Fibroblast of mammary gland (primary cell): ENCODE results near the gene GPRC5D.
A peak's percentile ranks its signal among the peaks of the same experiment; 100 is the strongest.

Experiments
- DNase-seq: peaks from one replicate; pipeline ENCODE4 v3.0.0-alpha.2; 2010; ENCODE audit warnings: low read depth
- H3K4me3 ChIP-seq: 2 replicates; pipeline ENCODE4 v1.5.1; 2011; ENCODE audit warnings: low read depth, mild to moderate bottlenecking, low read length, moderate library complexity; ENCODE audit not compliant: control insufficient read depth
- CTCF ChIP-seq: conservative IDR thresholded peaks from 2 replicates; pipeline ENCODE4 v1.5.1; 2011; ENCODE audit warnings: low read depth, low read length, inconsistent platforms; ENCODE audit not compliant: control insufficient read depth, insufficient read depth

GPRC5D gene

GRCh38 chr12:12958886-12959285, 6.9 kb upstream of the GPRC5D start:
- TF ChIP-seq CTCF: no peak

GRCh38 chr12:12954878-12955625, 3.1 kb upstream of the GPRC5D start:
- DNase-seq: no peak

More at GRCh38 chr12:12958886-12959285, 6.9 kb upstream of the GPRC5D start:
- H3K4me3 ChIP-seq: no peak overlapping the region
- DNase-seq: no peak

GRCh38 chr12:12954356-12954755, 2.4 kb upstream of the GPRC5D start:
- DNase-seq: peak; percentile 25

More at GRCh38 chr12:12954878-12955625, 3.1 kb upstream of the GPRC5D start:
- no peak overlapping the region for H3K4me3 ChIP-seq
- TF ChIP-seq CTCF: no peak

GRCh38 chr12:12951504-12951903, 466 bp downstream of the GPRC5D start:
- no peak overlapping the region for H3K4me3 ChIP-seq
- DNase-seq: no peak
- no peak for TF ChIP-seq CTCF

More at GRCh38 chr12:12954356-12954755, 2.4 kb upstream of the GPRC5D start:
- no peak overlapping the region for H3K4me3 ChIP-seq
- no peak for TF ChIP-seq CTCF

- H3K4me3 ChIP-seq: no peak overlapping the region
- TF ChIP-seq CTCF: no peak
- no peak for DNase-seq
Observed at GRCh38 chr12:12947902-12948301, 4.1 kb downstream of the GPRC5D start.

- no peak for TF ChIP-seq CTCF
- no peak overlapping the region for H3K4me3 ChIP-seq
- DNase-seq: peak; percentile 49
Observed at GRCh38 chr12:12946686-12947355, 5.1 kb downstream of the GPRC5D start.
